Epithelial cell of proximal tubule (primary cell): ENCODE measurements around the gene MRPL36. TPM values are rescaled to one million over a fixed set of nuclear protein-coding genes. Genes with fewer than 3 reads are reported as not detected.

ENCODE experiments used
- DNase-seq: peaks from one replicate; pipeline ENCODE4 v3.0.0-alpha.2; 2011; ENCODE audit warnings: low read depth
- H3K4me3 ChIP-seq: 2 replicates; pipeline ENCODE4 v1.5.1; 2011; ENCODE audit warnings: low read depth, mild to moderate bottlenecking, low read length
- CTCF ChIP-seq: conservative IDR thresholded peaks from 2 replicates; pipeline ENCODE4 v1.5.1; 2012; ENCODE audit warnings: low read depth, mild to moderate bottlenecking, low read length
- total RNA-seq: library from RNA; depleted of rRNA; stranded (reverse); fragments of >200 nt; gene quantifications from 2 replicates; pipeline ENCODE4 v1.2.3, GENCODE V29; 2015

MRPL36 gene
- total RNA-seq, 1 donor from 2014 or later: 57.9 TPM

- no peak for DNase-seq
- no peak overlapping the region for H3K4me3 ChIP-seq
- no peak for TF ChIP-seq CTCF
Measured at GRCh38 chr5:1842004-1842819, 42.6 kb upstream of the MRPL36 start.

GRCh38 chr5:1840741-1841521 is 41.3 kb upstream of the MRPL36 start:
- H3K4me3 ChIP-seq: no peak overlapping the region
- DNase-seq: no peak
- TF ChIP-seq CTCF: no peak

GRCh38 chr5:1840071-1840547 is 40.5 kb upstream of the MRPL36 start:
- TF ChIP-seq CTCF: no peak
- H3K4me3 ChIP-seq: no peak overlapping the region
- DNase-seq: no peak

- DNase-seq: no peak
- TF ChIP-seq CTCF: no peak
- H3K4me3 ChIP-seq: no peak overlapping the region
Measured at GRCh38 chr5:1838013-1838412, 38.4 kb upstream of the MRPL36 start.

GRCh38 chr5:1836891-1837880 is 37.5 kb upstream of the MRPL36 start:
- DNase-seq: no peak
- no peak for TF ChIP-seq CTCF
- no peak overlapping the region for H3K4me3 ChIP-seq

- TF ChIP-seq CTCF: no peak
- DNase-seq: no peak
- no peak overlapping the region for H3K4me3 ChIP-seq
Measured at GRCh38 chr5:1836176-1836890, 36.7 kb upstream of the MRPL36 start.
